ENCODE measurements around the gene MAP4K2. TPM values are rescaled to one million over a fixed set of nuclear protein-coding genes. Genes with fewer than 3 reads are reported as not detected.
A peak's percentile ranks its signal among the peaks of the same experiment; 100 is the strongest.

The MAP4K2 gene
- total and polyA plus RNA-seq, 9 of the 15 experiments (the other 6 are each of a cell fraction or from before 2014, with no cell fraction given), result 0.13 to 14.5 (median 7.3) TPM

DNA sequence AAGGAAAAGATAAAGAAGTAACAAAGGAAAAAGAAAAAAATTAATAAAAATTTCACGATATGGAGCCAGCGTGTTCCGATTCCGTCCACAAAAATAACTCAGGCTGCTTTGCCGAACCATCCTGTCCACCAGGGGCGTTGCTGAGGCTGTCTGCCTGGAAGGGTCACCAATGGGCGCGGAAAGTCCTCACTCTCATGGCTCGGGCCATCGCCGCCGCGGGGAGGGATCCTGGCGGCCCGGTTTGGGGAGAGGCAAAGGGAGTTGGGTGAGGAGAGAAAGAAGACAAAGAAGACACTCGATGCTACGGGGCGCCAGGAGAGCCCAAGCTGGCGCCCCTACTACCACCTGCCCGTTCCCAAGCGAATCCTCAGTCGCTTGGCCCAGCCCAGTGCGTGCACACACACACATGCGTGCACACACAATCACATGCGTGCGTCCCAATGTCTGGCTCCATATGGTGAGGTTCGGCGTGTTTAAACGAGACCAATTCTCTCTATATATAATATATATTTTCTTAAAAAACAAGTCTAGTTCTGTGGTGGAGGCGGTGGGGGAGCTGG is 37.6 kb downstream of the MAP4K2 start (continued):
- TF ChIP-seq, protein P1, sequence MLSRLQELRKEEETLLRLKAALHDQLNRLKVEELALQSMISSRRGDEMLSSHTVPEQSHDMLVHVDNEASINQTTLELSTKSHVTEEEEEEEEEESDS (CRISPR knock-in tag; IDR thresholded peaks at IDR 0.05), result no peak
- TF ChIP-seq IFI16 (CRISPR knock-in tag; IDR thresholded peaks at IDR 0.05) (no peak), ZKSCAN1 (IDR thresholded peaks at IDR 0.05; ENCODE audit: low read depth, low read length) (no peak), RBM39 (optimal IDR thresholded peaks at IDR 0.05; ENCODE audit: low read depth, low read length) (no peak), RBM22 (IDR thresholded peaks at IDR 0.05; ENCODE audit: low read depth, low read length, poor library complexity, severe bottlenecking) (peak; percentile 82), SUPT5H (IDR thresholded peaks at IDR 0.05) (peak; percentile 51; the same call in 1 of the 2 replicates), FOXK1 (CRISPR knock-in tag; IDR thresholded peaks at IDR 0.05; ENCODE audit: borderline replicate concordance) (no peak), EHMT2 (IDR thresholded peaks at IDR 0.05) (no peak), TEAD4 (IDR thresholded peaks at IDR 0.05; ENCODE audit: low read length) (no peak), TEAD4 (CRISPR knock-in tag; IDR thresholded peaks at IDR 0.05; ENCODE audit: borderline replicate concordance) (no peak), ETV5 (CRISPR knock-in tag; IDR thresholded peaks at IDR 0.05; ENCODE audit: low read depth) (no peak), BDP1 (IDR thresholded peaks at IDR 0.05; ENCODE audit: insufficient read depth, insufficient read length) (no peak), GABPB1 (CRISPR knock-in tag; IDR thresholded peaks at IDR 0.05) (no peak), MECOM (CRISPR knock-in tag; IDR thresholded peaks at IDR 0.05) (no peak), PCBP2 (IDR thresholded peaks at IDR 0.05; ENCODE audit: low read depth, low read length, poor library complexity, severe bottlenecking) (no peak), SMARCB1 (IDR thresholded peaks at IDR 0.05; ENCODE audit: insufficient read length, low read depth) (no peak)
- TF ChIP-seq, protein P2, sequence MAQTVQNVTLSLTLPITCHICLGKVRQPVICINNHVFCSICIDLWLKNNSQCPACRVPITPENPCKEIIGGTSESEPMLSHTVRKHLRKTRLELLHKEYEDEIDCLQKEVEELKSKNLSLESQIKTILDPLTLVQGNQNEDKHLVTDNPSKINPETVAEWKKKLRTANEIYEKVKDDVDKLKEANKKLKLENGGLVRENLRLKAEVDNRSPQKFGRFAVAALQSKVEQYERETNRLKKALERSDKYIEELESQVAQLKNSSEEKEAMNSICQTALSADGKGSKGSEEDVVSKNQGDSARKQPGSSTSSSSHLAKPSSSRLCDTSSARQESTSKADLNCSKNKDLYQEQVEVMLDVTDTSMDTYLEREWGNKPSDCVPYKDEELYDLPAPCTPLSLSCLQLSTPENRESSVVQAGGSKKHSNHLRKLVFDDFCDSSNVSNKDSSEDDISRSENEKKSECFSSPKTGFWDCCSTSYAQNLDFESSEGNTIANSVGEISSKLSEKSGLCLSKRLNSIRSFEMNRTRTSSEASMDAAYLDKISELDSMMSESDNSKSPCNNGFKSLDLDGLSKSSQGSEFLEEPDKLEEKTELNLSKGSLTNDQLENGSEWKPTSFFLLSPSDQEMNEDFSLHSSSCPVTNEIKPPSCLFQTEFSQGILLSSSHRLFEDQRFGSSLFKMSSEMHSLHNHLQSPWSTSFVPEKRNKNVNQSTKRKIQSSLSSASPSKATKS (CRISPR knock-in tag; IDR thresholded peaks at IDR 0.05), result no peak
- TF ChIP-seq, protein P3, sequence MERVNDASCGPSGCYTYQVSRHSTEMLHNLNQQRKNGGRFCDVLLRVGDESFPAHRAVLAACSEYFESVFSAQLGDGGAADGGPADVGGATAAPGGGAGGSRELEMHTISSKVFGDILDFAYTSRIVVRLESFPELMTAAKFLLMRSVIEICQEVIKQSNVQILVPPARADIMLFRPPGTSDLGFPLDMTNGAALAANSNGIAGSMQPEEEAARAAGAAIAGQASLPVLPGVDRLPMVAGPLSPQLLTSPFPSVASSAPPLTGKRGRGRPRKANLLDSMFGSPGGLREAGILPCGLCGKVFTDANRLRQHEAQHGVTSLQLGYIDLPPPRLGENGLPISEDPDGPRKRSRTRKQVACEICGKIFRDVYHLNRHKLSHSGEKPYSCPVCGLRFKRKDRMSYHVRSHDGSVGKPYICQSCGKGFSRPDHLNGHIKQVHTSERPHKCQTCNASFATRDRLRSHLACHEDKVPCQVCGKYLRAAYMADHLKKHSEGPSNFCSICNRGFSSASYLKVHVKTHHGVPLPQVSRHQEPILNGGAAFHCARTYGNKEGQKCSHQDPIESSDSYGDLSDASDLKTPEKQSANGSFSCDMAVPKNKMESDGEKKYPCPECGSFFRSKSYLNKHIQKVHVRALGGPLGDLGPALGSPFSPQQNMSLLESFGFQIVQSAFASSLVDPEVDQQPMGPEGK (CRISPR knock-in tag; IDR thresholded peaks at IDR 0.05; ENCODE audit: borderline replicate concordance), result no peak
- TF ChIP-seq, protein P4, sequence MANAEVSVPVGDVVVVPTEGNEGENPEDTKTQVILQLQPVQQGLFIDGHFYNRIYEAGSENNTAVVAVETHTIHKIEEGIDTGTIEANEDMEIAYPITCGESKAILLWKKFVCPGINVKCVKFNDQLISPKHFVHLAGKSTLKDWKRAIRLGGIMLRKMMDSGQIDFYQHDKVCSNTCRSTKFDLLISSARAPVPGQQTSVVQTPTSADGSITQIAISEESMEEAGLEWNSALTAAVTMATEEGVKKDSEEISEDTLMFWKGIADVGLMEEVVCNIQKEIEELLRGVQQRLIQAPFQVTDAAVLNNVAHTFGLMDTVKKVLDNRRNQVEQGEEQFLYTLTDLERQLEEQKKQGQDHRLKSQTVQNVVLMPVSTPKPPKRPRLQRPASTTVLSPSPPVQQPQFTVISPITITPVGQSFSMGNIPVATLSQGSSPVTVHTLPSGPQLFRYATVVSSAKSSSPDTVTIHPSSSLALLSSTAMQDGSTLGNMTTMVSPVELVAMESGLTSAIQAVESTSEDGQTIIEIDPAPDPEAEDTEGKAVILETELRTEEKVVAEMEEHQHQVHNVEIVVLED (CRISPR knock-in tag; IDR thresholded peaks at IDR 0.05), result no peak
- TF ChIP-seq, protein P5, sequence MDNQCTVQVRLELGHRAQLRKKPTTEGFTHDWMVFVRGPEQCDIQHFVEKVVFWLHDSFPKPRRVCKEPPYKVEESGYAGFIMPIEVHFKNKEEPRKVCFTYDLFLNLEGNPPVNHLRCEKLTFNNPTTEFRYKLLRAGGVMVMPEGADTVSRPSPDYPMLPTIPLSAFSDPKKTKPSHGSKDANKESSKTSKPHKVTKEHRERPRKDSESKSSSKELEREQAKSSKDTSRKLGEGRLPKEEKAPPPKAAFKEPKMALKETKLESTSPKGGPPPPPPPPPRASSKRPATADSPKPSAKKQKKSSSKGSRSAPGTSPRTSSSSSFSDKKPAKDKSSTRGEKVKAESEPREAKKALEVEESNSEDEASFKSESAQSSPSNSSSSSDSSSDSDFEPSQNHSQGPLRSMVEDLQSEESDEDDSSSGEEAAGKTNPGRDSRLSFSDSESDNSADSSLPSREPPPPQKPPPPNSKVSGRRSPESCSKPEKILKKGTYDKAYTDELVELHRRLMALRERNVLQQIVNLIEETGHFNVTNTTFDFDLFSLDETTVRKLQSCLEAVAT (IDR thresholded peaks at IDR 0.05), result peak in 1 of 2 experiments; percentile 62; a peak in 1 of 4 replicates

Data from K562 (cell line).